Spleen (tissue), 7 donors: Measurements from ENCODE around the gene MS4A18.

ENCODE experiments used
- CTCF ChIP-seq, 11 experiments: fragments of 200-600 bp in 7 of 11; fragments of 450-650 bp in 4 of 11; sonication (generic) in 4 of 11; IDR thresholded peaks in 8 of 11; conservative IDR thresholded peaks in 3 of 11; 1 replicate in 7 of 11; 2 replicates in 4 of 11; pipeline versions ENCODE4 v1.4.0 to v1.8.0; 2016 to 2021; ENCODE audit warnings: antibody characterized with exemption in 11 of 11, inconsistent platforms in 4 of 11, mild to moderate bottlenecking in 1 of 11
- POLR2A ChIP-seq, 3 donors: fragments of 450-650 bp; IDR thresholded peaks; one replicate each; pipeline ENCODE4 v1.5.1; 2017; ENCODE audit warnings: antibody characterized with exemption in 3 of 3, mild to moderate bottlenecking in 1 of 3
- donor health status: DM: no; HTN: no; CAD: no; lungs with moderate emphysema.
- donor health status: DM: no; HTN: no; CAD: no.
- donor health status: DM: no; HTN: no; CAD: no.

DNA sequence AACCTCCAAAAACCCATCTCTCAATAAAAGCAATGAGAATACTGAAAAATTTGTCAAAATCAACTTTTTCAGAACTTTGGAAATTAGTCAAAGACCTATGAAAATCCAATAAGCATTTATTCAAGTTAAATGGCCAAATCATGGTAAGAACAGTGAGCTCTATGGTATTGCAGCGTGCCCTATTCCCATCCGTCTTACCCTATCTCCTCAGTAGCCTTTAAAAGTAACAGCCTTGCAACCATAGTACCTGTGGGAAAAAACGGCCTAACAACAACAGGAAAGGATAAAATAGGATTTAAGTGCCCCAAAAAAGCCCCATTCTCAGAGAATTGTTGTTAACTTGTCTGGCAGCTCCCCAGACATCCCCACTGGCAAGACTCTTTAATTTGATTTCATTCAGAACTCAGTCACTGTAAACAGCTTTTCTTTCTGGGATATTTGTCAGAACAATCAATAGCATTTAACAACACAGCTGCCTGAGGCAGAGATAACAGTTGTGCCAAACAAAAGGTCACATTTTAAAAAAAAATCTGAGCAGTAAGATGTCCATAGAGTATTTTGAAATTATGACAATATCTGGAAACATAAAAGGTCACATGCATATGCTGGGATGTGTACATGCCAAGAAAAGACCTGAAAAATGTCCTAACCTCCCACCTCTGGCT lies 43.9 kb upstream of the MS4A18 start:
- TF ChIP-seq CTCF (IDR thresholded peaks at IDR 0.05 in 8 of 11, conservative IDR thresholded peaks at IDR 0.05 in 3 of 11): no peak
- TF ChIP-seq POLR2A (IDR thresholded peaks at IDR 0.05): no peak
